Measurements from ENCODE around the gene ADPRHL1.

Gene ADPRHL1

GRCh38 chr13:113466383-113466782 is 13.1 kb upstream of the ADPRHL1 start:
- TF ChIP-seq CTCF (IDR thresholded peaks at IDR 0.05), result no peak
- peaks cover 49% of the 10 kb centered on the region for H3K36me3 ChIP-seq
- H3K27ac ChIP-seq, result no peak overlapping the region
- no peak overlapping the region for H3K4me3 ChIP-seq (ENCODE audit: low read depth in 1 of 2, low read length in 1 of 2)
- H3K4me1 ChIP-seq (ENCODE audit: control insufficient read depth in 1 of 2, insufficient read depth in 1 of 2, low read depth in 1 of 2, low read length in 1 of 2), result no peaks in the 10 kb centered on the region
- no peaks in the 10 kb centered on the region for H3K27me3 ChIP-seq
- no peaks in the 10 kb centered on the region for H3K9me3 ChIP-seq

- peaks cover 58% of the 10 kb centered on the region for H3K36me3 ChIP-seq
- H3K27me3 ChIP-seq, result no peaks in the 10 kb centered on the region
- no peak for TF ChIP-seq CTCF (IDR thresholded peaks at IDR 0.05)
These were observed 12.0 kb upstream of the ADPRHL1 start for GRCh38 chr13:113465300-113465699.

GRCh38 chr13:113464476-113464875 is 11.2 kb upstream of the ADPRHL1 start:
- H3K27ac ChIP-seq, result no peak overlapping the region
- H3K36me3 ChIP-seq, result peaks cover 59% of the 10 kb centered on the region
- no peaks in the 10 kb centered on the region for H3K4me1 ChIP-seq (ENCODE audit: control insufficient read depth in 1 of 2, insufficient read depth in 1 of 2, low read depth in 1 of 2, low read length in 1 of 2)
- no peaks in the 10 kb centered on the region for H3K9me3 ChIP-seq
- TF ChIP-seq CTCF (IDR thresholded peaks at IDR 0.05), result no peak
- H3K27me3 ChIP-seq, result no peaks in the 10 kb centered on the region
- H3K4me3 ChIP-seq (ENCODE audit: low read depth in 1 of 2, low read length in 1 of 2), result no peak overlapping the region

More at GRCh38 chr13:113465300-113465699, 12.0 kb upstream of the ADPRHL1 start:
- Histone ChIP-seq H3K9me3 (no peaks in the 10 kb centered on the region), H3K4me3 (ENCODE audit: low read depth in 1 of 2, low read length in 1 of 2) (no peak overlapping the region), H3K4me1 (ENCODE audit: control insufficient read depth in 1 of 2, insufficient read depth in 1 of 2, low read depth in 1 of 2, low read length in 1 of 2) (no peaks in the 10 kb centered on the region), H3K27ac (no peak overlapping the region)

GRCh38 chr13:113461022-113461751 is 7.9 kb upstream of the ADPRHL1 start:
- Histone ChIP-seq H3K4me1 (ENCODE audit: control insufficient read depth in 1 of 2, insufficient read depth in 1 of 2, low read depth in 1 of 2, low read length in 1 of 2) (no peaks in the 10 kb centered on the region), H3K9me3 (no peaks in the 10 kb centered on the region), H3K27ac (no peak overlapping the region), H3K4me3 (ENCODE audit: low read depth in 1 of 2, low read length in 1 of 2) (no peak overlapping the region), H3K36me3 (peaks cover 70% of the 10 kb centered on the region), H3K27me3 (no peaks in the 10 kb centered on the region)
- no peak for TF ChIP-seq CTCF (IDR thresholded peaks at IDR 0.05)

- no peak overlapping the region for H3K4me3 ChIP-seq (ENCODE audit: low read depth in 1 of 2, low read length in 1 of 2)
- TF ChIP-seq CTCF (IDR thresholded peaks at IDR 0.05), result no peak
- no peaks in the 10 kb centered on the region for H3K4me1 ChIP-seq (ENCODE audit: control insufficient read depth in 1 of 2, insufficient read depth in 1 of 2, low read depth in 1 of 2, low read length in 1 of 2)
- H3K27ac ChIP-seq, result no peak overlapping the region
- peaks cover 72% of the 10 kb centered on the region for H3K36me3 ChIP-seq
- H3K9me3 ChIP-seq, result no peaks in the 10 kb centered on the region
- H3K27me3 ChIP-seq, result no peaks in the 10 kb centered on the region
These were observed 7.3 kb upstream of the ADPRHL1 start for GRCh38 chr13:113460599-113460998.

Measured in neutrophil (primary cell).